HG03108 (cell line): ENCODE results near the gene IL1B.

Experiments used
- ATAC-seq: cut with Tn5 transposase; IDR thresholded peaks from one replicate; pipeline ENCODE4 v1.9.1; 2021; ENCODE audit warnings: moderate library complexity; ENCODE audit not compliant: unreplicated experiment

IL1B gene

DNA sequence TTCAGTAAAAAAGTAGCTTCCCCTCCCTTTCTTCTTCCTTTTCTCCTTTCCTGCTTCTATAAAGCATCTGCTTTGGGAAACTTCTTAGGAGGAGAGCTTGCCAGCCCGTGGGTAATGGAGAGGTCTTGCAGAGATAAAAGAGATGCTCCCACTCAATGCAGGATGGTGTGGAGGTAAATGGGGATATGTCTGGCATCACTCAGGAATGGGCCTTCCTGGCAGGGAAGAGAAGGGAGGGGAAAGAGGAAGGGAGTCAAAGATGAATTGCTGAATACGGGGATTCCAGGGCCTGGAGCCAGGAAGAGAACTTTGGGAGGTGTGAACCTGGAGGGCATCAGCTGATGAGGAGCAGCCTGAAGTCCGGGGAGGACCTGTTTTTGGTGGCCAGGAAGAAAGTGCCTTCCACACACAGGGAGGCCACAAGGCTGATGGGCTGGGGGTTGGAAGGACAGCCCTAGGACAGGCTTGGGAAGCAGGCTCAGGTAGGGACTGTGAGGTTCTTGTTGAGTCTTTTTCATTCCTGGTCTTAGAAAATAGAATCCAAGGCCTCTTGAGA, 25.2 kb downstream of the IL1B start:
- no peak for ATAC-seq

GRCh38 chr2:112809112-112809511, 27.5 kb downstream of the IL1B start:
- no peak for ATAC-seq

DNA sequence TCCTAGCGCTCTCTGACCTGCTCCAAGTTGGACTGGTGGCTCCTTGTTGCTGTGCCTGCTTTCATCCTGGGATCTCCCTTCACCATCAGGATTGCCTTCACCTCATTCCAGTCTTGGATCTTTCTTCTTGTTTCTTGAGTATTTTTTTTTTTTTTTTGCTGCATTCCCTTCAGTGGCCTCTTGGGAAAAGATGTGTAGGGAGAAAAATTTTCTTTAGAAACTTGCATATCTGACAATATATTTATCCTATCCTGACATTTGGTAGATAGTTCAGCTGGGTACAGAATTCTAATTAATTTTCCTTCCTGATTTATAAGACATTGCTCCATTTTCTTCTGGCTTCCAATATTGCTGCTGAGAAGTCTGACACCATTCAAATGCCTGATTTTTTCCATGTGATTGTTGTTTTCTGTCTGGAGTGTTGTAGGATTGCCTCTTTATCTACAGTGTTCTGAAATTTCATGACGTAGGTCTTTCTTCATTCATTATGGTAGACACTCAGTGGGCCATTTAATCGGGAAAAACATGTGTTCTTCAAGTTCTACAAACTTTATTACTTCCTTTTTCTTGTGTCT, 29.3 kb downstream of the IL1B start:
- no peak for ATAC-seq

DNA sequence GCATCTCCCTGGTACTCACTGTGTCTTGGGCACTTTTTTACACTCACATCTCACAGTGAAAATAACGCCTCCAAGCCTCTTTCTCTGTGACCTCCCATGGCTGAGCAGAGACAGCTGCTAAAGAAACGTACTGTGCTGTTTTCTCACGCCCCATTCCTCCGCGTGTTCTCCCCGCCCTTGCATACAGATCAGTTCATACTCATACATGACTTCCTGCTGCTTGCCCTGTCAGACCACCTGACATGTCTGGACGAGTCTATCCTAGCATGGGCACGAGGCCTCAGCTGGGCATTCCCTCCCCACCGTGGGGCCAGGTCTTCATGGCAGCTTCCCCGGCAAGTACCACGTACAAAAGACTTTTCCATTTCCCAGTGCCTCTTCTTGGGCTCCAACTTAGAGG, 31.0 kb downstream of the IL1B start:
- peak; percentile 46 for ATAC-seq

DNA sequence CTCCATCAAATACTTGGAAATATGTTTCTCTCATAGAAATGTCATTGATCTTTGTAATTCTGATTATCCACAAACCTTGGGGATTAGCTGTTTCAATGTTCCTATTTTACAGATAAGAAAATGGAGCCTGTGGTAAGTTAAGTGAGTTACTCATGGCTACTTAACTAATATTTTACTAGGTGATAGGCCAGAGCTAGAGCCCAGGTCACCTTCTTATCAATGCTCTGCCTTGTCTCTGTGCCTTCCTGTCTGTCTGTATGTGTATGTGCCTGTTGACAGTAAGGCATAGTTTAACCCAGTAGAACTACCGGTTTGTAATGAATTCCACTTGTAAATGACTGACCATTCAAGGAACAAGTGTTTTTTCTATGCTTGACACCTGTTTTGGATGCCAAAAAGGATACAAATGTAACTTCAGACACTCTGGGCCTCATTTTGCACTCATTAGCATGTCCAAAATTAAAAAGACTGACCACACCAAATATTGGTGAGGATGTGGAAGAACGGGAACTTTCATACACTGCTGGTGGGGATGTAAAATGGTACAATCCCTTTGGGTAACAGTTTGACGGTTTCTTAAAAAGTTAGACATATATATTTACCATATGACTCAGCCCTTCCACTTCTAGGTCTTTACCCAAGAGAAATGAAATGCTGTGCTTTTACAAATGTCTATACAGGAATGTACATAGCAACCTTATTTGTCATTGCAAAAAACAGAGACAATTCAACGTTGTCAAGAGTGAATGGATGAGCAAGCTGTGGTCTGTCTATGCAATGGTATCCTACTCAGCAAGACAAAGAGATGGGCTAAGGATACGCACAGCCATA, 32.7 kb downstream of the IL1B start:
- ATAC-seq, result peak; percentile 42

DNA sequence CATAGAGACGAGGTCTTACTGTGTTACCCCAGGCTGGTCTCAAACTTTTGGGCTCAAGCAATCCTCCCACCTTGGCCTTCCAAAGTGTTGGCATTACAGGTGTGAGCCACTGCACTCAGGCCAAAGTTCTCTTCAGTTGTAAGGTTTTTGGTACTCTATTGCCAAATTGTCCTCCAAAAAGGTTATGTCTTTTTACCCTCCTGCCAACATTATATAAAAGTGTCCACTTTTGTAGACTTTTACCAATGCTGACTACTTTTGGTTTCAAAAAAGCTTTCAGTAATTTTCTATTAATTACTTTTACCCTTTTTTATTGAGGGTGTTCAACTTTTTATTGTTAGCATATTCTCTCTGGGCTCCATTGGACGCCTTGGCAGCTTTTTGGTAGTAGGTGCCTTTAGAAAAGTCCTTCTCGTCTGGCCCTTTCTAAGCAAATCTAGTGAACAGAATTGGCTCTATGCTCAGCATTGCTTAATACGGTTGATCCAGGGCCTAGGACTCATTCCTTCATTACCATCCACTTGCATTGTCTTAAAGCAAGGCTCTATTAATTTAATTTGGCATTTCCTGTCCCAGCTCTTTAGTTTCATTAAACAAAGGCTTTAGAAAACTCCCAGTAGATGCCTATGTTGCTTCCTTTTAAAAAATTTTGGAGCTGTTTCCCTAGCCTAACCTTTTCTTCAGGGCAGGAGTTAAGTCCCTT, 35.5 kb downstream of the IL1B start:
- ATAC-seq, result no peak

GRCh38 chr2:112798979-112799975, 37.3 kb downstream of the IL1B start:
- ATAC-seq, result no peak

DNA sequence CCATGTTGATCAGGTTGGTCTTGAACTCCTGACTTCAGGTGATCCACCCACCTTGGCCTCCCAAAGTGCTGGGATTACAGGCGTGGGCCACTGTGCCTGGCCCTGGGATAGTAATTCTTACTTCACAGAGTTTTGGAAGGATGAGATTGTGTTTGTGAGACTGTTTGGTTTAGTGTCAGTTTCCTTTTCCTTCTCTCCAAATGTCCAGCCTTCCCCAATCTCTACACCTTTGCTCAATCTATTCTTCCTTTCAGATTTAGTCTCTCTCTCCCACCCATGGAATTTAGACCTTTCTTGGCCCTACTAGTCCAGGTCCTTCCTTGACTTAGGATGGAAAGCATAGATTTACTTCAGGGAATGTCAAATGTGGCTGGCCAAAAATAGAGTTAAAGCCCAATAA, 40.1 kb downstream of the IL1B start:
- no peak for ATAC-seq

- no peak for ATAC-seq
Measured at GRCh38 chr2:112795774-112796173, 40.8 kb downstream of the IL1B start.

DNA sequence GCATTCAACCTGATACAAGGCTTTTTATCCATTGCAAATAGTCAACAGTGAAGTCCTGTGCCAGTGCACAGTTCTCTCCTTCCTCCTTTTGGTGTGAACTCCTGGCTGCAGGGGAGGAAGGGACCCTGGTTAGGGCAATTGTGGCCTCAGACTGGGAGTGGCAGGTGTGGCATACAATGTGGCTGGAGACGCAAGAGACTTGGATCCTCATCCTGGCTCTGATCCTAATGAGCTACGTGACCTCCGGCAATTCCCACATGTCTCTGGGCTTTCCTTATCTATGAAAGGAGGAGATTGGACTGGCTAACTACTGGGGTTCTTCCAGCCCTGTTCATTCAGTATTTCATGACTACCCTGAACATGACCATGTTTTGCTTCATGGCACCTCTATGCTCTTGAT, 41.7 kb downstream of the IL1B start:
- no peak for ATAC-seq

DNA sequence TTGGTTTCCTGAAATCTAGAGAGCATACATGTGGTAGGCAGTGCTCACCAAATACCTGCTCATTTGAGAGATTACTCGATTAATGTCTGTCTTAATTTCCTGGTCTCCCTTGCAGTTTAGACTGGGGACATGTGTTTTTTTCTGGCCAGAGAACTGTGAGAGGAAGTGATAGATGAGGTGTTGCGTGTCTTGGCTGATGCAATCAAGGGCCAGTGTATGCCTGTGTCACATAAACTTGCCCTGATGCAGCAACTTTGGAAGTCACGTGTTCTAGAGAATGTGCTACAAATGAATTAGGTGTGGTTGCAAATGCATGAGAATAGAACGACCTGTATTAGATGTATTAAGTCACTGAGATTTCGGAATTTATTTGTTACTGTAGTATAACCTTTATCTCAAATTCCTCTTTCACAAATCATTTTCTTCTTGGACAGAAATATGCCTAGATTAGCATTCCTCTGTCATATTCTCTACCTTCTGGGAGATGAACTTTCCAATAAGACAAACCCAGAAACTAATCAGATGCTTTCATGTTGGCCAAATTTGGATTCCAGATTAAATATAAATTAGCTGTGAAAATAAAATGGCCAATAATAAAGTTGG, 42.3 kb downstream of the IL1B start:
- ATAC-seq, result no peak

GRCh38 chr2:112793449-112793978, 43.1 kb downstream of the IL1B start:
- no peak for ATAC-seq

GRCh38 chr2:112792419-112792818, 44.2 kb downstream of the IL1B start:
- ATAC-seq, result no peak

- no peak for ATAC-seq
Measured at GRCh38 chr2:112791693-112792230, 44.8 kb downstream of the IL1B start.

DNA sequence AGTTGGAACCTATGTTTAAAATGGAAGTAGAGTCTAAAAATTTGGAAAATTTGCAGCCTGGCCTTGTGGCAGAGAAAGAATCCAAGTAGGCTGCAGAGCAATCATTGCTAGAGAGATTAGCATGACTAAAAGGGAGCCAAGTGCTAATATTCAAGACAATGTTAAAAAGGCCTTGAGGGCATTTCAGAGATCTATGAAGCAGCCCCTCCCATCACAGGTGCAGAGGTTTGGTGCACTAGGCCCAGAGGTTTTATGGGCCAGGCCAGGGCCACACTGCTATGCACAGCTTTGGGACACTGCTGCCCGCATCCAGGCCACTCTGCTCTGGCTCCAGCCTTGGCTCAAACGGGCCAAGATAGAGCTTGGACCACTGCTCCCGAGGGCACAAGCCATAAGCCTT, 45.6 kb downstream of the IL1B start:
- ATAC-seq, result no peak

DNA sequence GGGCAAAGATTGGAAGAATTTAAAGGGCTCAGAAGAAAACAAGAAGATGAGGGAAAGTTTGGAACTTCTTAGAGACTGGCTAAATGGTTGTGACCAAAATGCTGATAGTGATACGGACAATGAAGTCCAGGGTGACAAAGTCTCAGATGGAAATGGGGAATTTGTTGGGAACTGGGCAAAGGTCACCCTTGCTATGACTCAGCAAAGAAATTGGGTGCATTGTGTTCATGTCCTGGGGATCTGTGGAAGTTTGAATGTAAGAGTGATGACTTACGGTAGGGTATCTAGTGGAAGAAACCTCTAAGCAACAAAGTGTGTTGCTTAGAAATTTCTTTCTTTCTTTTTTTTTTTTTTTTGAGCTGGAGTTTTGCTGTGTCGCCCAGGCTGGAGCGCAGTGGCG, 46.3 kb downstream of the IL1B start:
- no peak for ATAC-seq

- ATAC-seq, result no peak
Measured at GRCh38 chr2:112789186-112789585, 47.4 kb downstream of the IL1B start.

- ATAC-seq, result no peak
Measured at GRCh38 chr2:112788653-112789052, 47.9 kb downstream of the IL1B start.

- no peak for ATAC-seq
Measured at GRCh38 chr2:112787729-112788393, 48.7 kb downstream of the IL1B start.
